SK-N-SH (cell line): ENCODE measurements around the gene TNFRSF4. TPM values are rescaled to one million over a fixed set of nuclear protein-coding genes. Genes with fewer than 3 reads are reported as not detected.

Source experiments
- CTCF ChIA-PET: fragments of 300-600, 350-600 bp; formaldehyde crosslinking; extraction: SDS; loops from one replicate; lab custom pipeline; 2021; lab: Yijun Ruan, JAX
- POLR2A ChIA-PET: fragments of 350-600 bp; sonication (Branson Sonifier 250); formaldehyde crosslinking; extraction: SDS; loops from one replicate; lab custom pipeline; 2020; ENCODE audit warnings: antibody characterized with exemption, inconsistent platforms; lab: Yijun Ruan, JAX
- DNase-seq: peaks from one replicate; pipeline ENCODE4 v3.0.0; 2012
- H2AFZ ChIP-seq: fragments of 200-600 bp; sonication (generic); 2 replicates; pipeline ENCODE4 v1.8.1; 2016; ENCODE audit warnings: antibody characterized with exemption, mild to moderate bottlenecking, low read depth
- H3F3A ChIP-seq: fragments of 200-600 bp; sonication (generic); replicated peaks from 2 replicates; pipeline ENCODE3; 2016; ENCODE audit warnings: antibody characterized with exemption, mild to moderate bottlenecking; ENCODE audit not compliant: insufficient read depth
- H3K27ac ChIP-seq, 2 experiments: fragments of 200-500 bp in 1 of 2; fragments of 200-600 bp in 1 of 2; sonication (Bioruptor generic) in 1 of 2; sonication (generic), shearing (Covaris generic) in 1 of 2; 2 replicates each; pipeline versions ENCODE4 v1.5.1 to v1.6.1; 2014 to 2016; ENCODE audit warnings: low read depth in 2 of 2, inconsistent platforms in 1 of 2, low read length in 1 of 2, mild to moderate bottlenecking in 1 of 2, mixed read lengths in 1 of 2
- H3K27me3 ChIP-seq: fragments of 200-600 bp; sonication (generic), shearing (Covaris generic); 2 replicates; pipeline ENCODE4 v1.6.1; 2016; ENCODE audit warnings: mixed run types; ENCODE audit not compliant: insufficient read depth
- H3K36me3 ChIP-seq, 2 experiments: fragments of 200-500 bp in 1 of 2; fragments of 200-600 bp in 1 of 2; sonication (Bioruptor generic) in 1 of 2; sonication (generic) in 1 of 2; replicated peaks in 1 of 2; 2 replicates each; pipeline versions ENCODE3 to v1.5.1; 2014 to 2016; ENCODE audit warnings: low read length in 1 of 2, mild to moderate bottlenecking in 1 of 2; ENCODE audit not compliant: insufficient read depth in 2 of 2, control insufficient read depth in 1 of 2
- H3K4me1 ChIP-seq, 2 experiments: fragments of 200-500 bp in 1 of 2; fragments of 200-600 bp in 1 of 2; sonication (Bioruptor generic) in 1 of 2; sonication (generic), shearing (Covaris generic) in 1 of 2; 2 replicates each; pipeline versions ENCODE4 v1.5.1 to v1.6.1; 2014 to 2016; ENCODE audit warnings: low read depth in 1 of 2, low read length in 1 of 2, mixed run types in 1 of 2; ENCODE audit not compliant: insufficient read depth in 2 of 2, control insufficient read depth in 1 of 2
- H3K4me2 ChIP-seq: fragments of 200-600 bp; sonication (generic), shearing (Covaris generic); 2 replicates; pipeline ENCODE4 v1.6.1; 2017; ENCODE audit warnings: mixed run types
- H3K4me3 ChIP-seq, 2 experiments: fragments of 200-500 bp in 1 of 2; fragments of 200-600 bp in 1 of 2; sonication (Bioruptor generic) in 1 of 2; sonication (generic), shearing (Covaris generic) in 1 of 2; 2 replicates each; pipeline versions ENCODE4 v1.5.1 to v1.8.1; 2014 to 2016; ENCODE audit warnings: low read depth in 2 of 2, inconsistent platforms in 1 of 2, low read length in 1 of 2, mild to moderate bottlenecking in 1 of 2, mixed read lengths in 1 of 2, moderate library complexity in 1 of 2
- H3K79me2 ChIP-seq: fragments of 200-600 bp; sonication (generic); 2 replicates; pipeline ENCODE4 v1.8.1; 2017; ENCODE audit warnings: mild to moderate bottlenecking; ENCODE audit not compliant: insufficient read depth
- H3K9ac ChIP-seq: fragments of 200-600 bp; sonication (generic); 2 replicates; pipeline ENCODE4 v1.6.1; 2017; ENCODE audit warnings: mixed run types
- H3K9me2 ChIP-seq: fragments of 200-600 bp; sonication (generic); 2 replicates; pipeline ENCODE4 v1.6.1; 2017; ENCODE audit warnings: mixed run types
- H3K9me3 ChIP-seq: fragments of 200-600 bp; sonication (generic); 2 replicates; pipeline ENCODE4 v1.6.1; 2017; ENCODE audit warnings: mixed run types, mild to moderate bottlenecking, moderate library complexity
- H4K20me1 ChIP-seq: fragments of 200-600 bp; sonication (generic); 2 replicates; pipeline ENCODE4 v1.6.1; 2017; ENCODE audit warnings: mild to moderate bottlenecking, mixed run types; ENCODE audit not compliant: insufficient read depth
- CHD2 ChIP-seq: fragments of 150-350 bp; IDR thresholded peaks from 2 replicates; pipeline ENCODE4 v1.6.1; 2018; ENCODE audit warnings: low read length; ENCODE audit not compliant: partially characterized antibody
- GATA2 ChIP-seq: sonication (generic); formaldehyde crosslinking; IDR thresholded peaks from 2 replicates; pipeline ENCODE4 v1.5.0; 2020; ENCODE audit warnings: mild to moderate bottlenecking, missing genetic modification reagents
- IRF3 ChIP-seq: fragments of 150-350 bp; IDR thresholded peaks from 2 replicates; pipeline ENCODE4 v1.6.1; 2016; ENCODE audit warnings: mild to moderate bottlenecking, low read depth, low read length
- RAD21 ChIP-seq: IDR thresholded peaks from 2 replicates; pipeline ENCODE4 v1.6.1; 2012; ENCODE audit warnings: mild to moderate bottlenecking, low read length
- RXRA ChIP-seq: IDR thresholded peaks from 2 replicates; pipeline ENCODE4 v1.4.0; 2012; ENCODE audit warnings: low read depth, mild to moderate bottlenecking, borderline replicate concordance
- SIN3A ChIP-seq: IDR thresholded peaks from 2 replicates; pipeline ENCODE4 v1.6.1; 2012; ENCODE audit warnings: low read depth, mild to moderate bottlenecking, low read length, moderate library complexity, borderline replicate concordance
- TCF12 ChIP-seq: IDR thresholded peaks from 2 replicates; pipeline ENCODE4 v1.4.0; 2012
- WGBS: methylation state at CpG from one replicate; pipeline ENCODE4 v1.1.6; 2017; ENCODE audit warnings: low lambda C conversion rate; 5-methylcytosine and 5-hydroxymethylcytosine counted together
- polyA plus RNA-seq, 3 experiments: library from polyadenylated mRNA; depleted of rRNA; stranded (reverse); fragments of >200 nt; gene quantifications; 2 replicates each; pipeline ENCODE4 v1.2.3, GENCODE V29; 2012
- TF ChIP-seq, protein P1 (sequence below): IDR thresholded peaks from 2 replicates; pipeline ENCODE4 v1.4.0; 2012; ENCODE audit warnings: low read depth, borderline replicate concordance

The TNFRSF4 gene
- polyA plus RNA-seq, 1 of the 3 experiments (the other 2 are of a cell fraction), result not detected

DNA sequence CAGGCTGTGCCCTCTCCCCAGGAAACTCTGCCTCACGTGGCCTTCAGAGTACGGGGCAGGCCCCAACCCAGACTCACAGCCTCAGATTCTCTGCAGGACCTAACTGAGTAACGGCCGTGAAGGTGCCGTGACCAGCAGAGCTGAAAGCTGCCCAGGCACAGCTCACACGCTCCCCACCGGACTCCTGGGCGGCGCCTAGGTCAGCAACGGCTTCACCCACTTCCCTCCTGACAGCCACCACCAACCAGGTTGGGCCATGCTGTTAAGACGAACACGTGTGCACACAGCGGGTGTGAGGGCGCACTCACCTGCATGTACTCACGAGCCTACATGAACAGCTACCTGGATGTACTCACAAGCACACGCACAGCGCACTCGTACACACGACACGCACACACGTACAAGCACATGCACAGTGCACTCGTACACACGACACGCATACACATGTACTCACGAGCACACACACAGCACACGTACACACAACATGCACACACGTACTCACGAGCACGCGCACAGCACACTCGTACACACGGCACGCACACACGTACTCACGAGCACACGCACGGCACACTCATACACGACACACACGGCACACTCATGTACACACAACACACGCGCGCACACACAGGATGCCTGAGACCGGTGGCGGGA is 8.7 kb upstream of the TNFRSF4 start:
- H2AFZ ChIP-seq, result no peak overlapping the region
- no peak overlapping the region for H3K4me3 ChIP-seq
- H3K79me2 ChIP-seq, result peaks cover 13% of the 10 kb centered on the region; the same call in 1 of the 2 replicates
- TF ChIP-seq GATA2 (no peak), TCF12 (no peak), SIN3A (no peak), RXRA (no peak)
- TF ChIP-seq, protein P1, sequence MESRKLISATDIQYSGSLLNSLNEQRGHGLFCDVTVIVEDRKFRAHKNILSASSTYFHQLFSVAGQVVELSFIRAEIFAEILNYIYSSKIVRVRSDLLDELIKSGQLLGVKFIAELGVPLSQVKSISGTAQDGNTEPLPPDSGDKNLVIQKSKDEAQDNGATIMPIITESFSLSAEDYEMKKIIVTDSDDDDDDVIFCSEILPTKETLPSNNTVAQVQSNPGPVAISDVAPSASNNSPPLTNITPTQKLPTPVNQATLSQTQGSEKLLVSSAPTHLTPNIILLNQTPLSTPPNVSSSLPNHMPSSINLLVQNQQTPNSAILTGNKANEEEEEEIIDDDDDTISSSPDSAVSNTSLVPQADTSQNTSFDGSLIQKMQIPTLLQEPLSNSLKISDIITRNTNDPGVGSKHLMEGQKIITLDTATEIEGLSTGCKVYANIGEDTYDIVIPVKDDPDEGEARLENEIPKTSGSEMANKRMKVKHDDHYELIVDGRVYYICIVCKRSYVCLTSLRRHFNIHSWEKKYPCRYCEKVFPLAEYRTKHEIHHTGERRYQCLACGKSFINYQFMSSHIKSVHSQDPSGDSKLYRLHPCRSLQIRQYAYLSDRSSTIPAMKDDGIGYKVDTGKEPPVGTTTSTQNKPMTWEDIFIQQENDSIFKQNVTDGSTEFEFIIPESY, result no peak
- POLR2A ChIA-PET, result no interaction called here
- no peaks in the 10 kb centered on the region for H3F3A ChIP-seq
- no peaks in the 10 kb centered on the region for H4K20me1 ChIP-seq
- H3K27ac ChIP-seq, result no peak overlapping the region
- H3K9ac ChIP-seq, result no peak overlapping the region
- no peaks in the 10 kb centered on the region for H3K4me1 ChIP-seq
- peaks cover 0 to 53% of the 10 kb centered on the region in 2 experiments for H3K36me3 ChIP-seq
- CTCF ChIA-PET, result no interaction called here
- H3K9me2 ChIP-seq, result no peaks in the 10 kb centered on the region
- H3K27me3 ChIP-seq, result no peaks in the 10 kb centered on the region
- H3K4me2 ChIP-seq, result no peak overlapping the region
- WGBS, result 93% methylated on average over 34 of the region's 44 CpGs
- no peaks in the 10 kb centered on the region for H3K9me3 ChIP-seq
- DNase-seq, result no peak

- Histone ChIP-seq H3K9ac (no peak overlapping the region), H3K36me3 (peaks cover 0 to 55% of the 10 kb centered on the region in 2 experiments), H3K27me3 (no peaks in the 10 kb centered on the region), H3K9me2 (no peaks in the 10 kb centered on the region), H3K4me1 (no peaks in the 10 kb centered on the region), H3K4me3 (no peak overlapping the region), H3F3A (no peaks in the 10 kb centered on the region), H3K79me2 (peaks cover 10% of the 10 kb centered on the region; the same call in 1 of the 2 replicates), H3K9me3 (no peaks in the 10 kb centered on the region), H2AFZ (no peak overlapping the region), H4K20me1 (no peaks in the 10 kb centered on the region), H3K27ac (no peak overlapping the region), H3K4me2 (no peak overlapping the region)
- ChIA-PET CTCF (no interaction called here), POLR2A (no interaction called here)
- TF ChIP-seq RAD21 (no peak), IRF3 (no peak), CHD2 (no peak)
- no peak for DNase-seq
- WGBS, result 97% methylated on average over 15 of the region's 30 CpGs
Measured at GRCh38 chr1:1221887-1222574, 8.1 kb upstream of the TNFRSF4 start.
